Natural killer cell treated with Interleukin-12 subunit alpha and Interleukin-12 subunit beta and Interleukin-15 and Interleukin-18, amount 100 ng/mL, for 72 hours (primary cell): ENCODE results near the gene PTPN13. TPM values are rescaled to one million over a fixed set of nuclear protein-coding genes. Genes with fewer than 3 reads are reported as not detected.

Source experiments
- ATAC-seq, 2 donors: fragments of 150-1000 bp; cut with Tn5 transposase in 1 of 2; sonication (Bioruptor Pico), chemical (Tn5 transposase) in 1 of 2; 2 replicates each; pipeline ENCODE4 v1.10.0; 2021
- DNase-seq: peaks from one replicate; pipeline ENCODE4 v3.0.0; 2022; ENCODE audit warnings: low spot score
- H3K27ac Mint-ChIP-seq, 2 donors: 1 replicate in 1 of 2; 2 replicates in 1 of 2; pipeline ENCODE4 v1.8.0; 2022; ENCODE audit warnings: mixed read lengths in 2 of 2, mild to moderate bottlenecking in 1 of 2, moderate library complexity in 1 of 2
- H3K27me3 Mint-ChIP-seq, 2 donors: 1 replicate in 1 of 2; 2 replicates in 1 of 2; pipeline ENCODE4 v1.8.0; 2022; ENCODE audit warnings: mixed read lengths in 2 of 2
- H3K36me3 Mint-ChIP-seq: one replicate; pipeline ENCODE4 v1.8.0; 2022; ENCODE audit warnings: mixed read lengths
- H3K4me1 Mint-ChIP-seq, 2 donors: 1 replicate in 1 of 2; 2 replicates in 1 of 2; pipeline ENCODE4 v1.8.0; 2022; ENCODE audit warnings: low read depth in 2 of 2, mixed read lengths in 2 of 2, mild to moderate bottlenecking in 1 of 2
- H3K4me3 Mint-ChIP-seq: one replicate; pipeline ENCODE4 v1.8.0; 2022; ENCODE audit warnings: mixed read lengths
- H3K9me3 Mint-ChIP-seq: 2 replicates; pipeline ENCODE4 v1.8.0; 2022; ENCODE audit warnings: mixed read lengths
- total RNA-seq, 2 donors: library from RNA; stranded (reverse); gene quantifications; one replicate each; pipeline ENCODE4 v1.2.3, GENCODE V29; 2022

PTPN13 gene
- total RNA-seq, 2 donors from 2014 or later: 1.5 to 2.1 TPM

- H3K9me3 Mint-ChIP-seq: peaks cover 6% of the 10 kb centered on the region
- no peaks in the 10 kb centered on the region for H3K4me1 Mint-ChIP-seq
- DNase-seq: no peak
- H3K27ac Mint-ChIP-seq: no peak overlapping the region
- H3K36me3 Mint-ChIP-seq: no peaks in the 10 kb centered on the region
- no peaks in the 10 kb centered on the region for H3K27me3 Mint-ChIP-seq
- no peak for ATAC-seq
- H3K4me3 Mint-ChIP-seq: no peak overlapping the region
Measured at GRCh38 chr4:86816501-86817273, 222.6 kb downstream of the PTPN13 start.

GRCh38 chr4:86818211-86818610, 224.1 kb downstream of the PTPN13 start:
- Mint-ChIP-seq H3K27ac (no peak overlapping the region), H3K4me3 (no peak overlapping the region), H3K36me3 (no peaks in the 10 kb centered on the region), H3K27me3 (no peaks in the 10 kb centered on the region), H3K9me3 (peaks cover 6% of the 10 kb centered on the region), H3K4me1 (no peaks in the 10 kb centered on the region)
- ATAC-seq: no peak
- no peak for DNase-seq

- no peak for DNase-seq
- Mint-ChIP-seq H3K27me3 (no peaks in the 10 kb centered on the region), H3K36me3 (no peaks in the 10 kb centered on the region), H3K9me3 (peaks cover 6% of the 10 kb centered on the region), H3K4me3 (no peak overlapping the region), H3K4me1 (no peaks in the 10 kb centered on the region), H3K27ac (no peak overlapping the region)
- ATAC-seq: no peak
Measured at GRCh38 chr4:86818841-86819240, 224.7 kb downstream of the PTPN13 start.

DNA sequence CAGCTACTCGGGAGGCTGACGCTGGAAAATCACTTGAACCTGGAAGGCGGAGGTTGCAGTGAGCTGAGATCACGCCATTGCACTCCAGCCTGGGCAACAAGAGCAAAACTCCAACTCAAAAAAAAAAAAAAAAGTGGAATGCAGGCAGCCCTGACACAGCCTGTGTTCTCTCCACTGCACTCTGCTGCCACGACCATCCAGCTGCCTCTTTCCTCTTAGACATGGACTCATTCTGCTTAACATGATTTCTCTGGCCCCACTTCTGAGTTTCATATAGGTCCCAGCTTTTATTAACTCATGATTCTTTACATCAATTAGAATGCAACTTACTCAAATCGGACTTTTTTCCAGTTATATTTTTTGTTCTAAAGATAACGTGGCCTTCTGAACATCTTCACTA, 225.4 kb downstream of the PTPN13 start:
- H3K27me3 Mint-ChIP-seq: no peaks in the 10 kb centered on the region
- no peaks in the 10 kb centered on the region for H3K36me3 Mint-ChIP-seq
- ATAC-seq (no peak), DNase-seq (no peak)
- no peak overlapping the region for H3K27ac Mint-ChIP-seq
- H3K4me3 Mint-ChIP-seq: no peak overlapping the region
- H3K4me1 Mint-ChIP-seq: no peaks in the 10 kb centered on the region
- peaks cover 6% of the 10 kb centered on the region for H3K9me3 Mint-ChIP-seq

DNA sequence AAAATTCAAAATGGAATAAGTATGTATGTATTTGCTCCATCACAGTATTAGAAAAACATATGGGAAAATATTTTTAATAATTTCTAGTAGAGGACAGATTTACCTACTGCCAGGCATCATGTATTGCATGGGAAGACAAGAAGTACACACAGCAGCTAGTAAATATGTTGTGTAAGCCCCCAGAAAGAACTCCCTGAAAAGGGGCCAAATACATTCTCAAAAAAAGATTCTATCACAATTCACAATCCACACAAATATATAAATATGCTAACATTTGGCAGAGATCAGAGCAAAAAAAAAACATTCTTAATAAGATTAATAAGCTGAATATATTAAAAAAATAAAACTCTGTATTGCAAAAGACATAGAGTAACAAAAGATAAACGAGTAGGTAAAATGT, 227.0 kb downstream of the PTPN13 start:
- Mint-ChIP-seq H3K9me3 (peaks cover 6% of the 10 kb centered on the region), H3K27me3 (no peaks in the 10 kb centered on the region), H3K36me3 (no peaks in the 10 kb centered on the region), H3K4me1 (no peaks in the 10 kb centered on the region), H3K4me3 (no peak overlapping the region), H3K27ac (no peak overlapping the region)
- no peak for ATAC-seq
- no peak for DNase-seq

DNA sequence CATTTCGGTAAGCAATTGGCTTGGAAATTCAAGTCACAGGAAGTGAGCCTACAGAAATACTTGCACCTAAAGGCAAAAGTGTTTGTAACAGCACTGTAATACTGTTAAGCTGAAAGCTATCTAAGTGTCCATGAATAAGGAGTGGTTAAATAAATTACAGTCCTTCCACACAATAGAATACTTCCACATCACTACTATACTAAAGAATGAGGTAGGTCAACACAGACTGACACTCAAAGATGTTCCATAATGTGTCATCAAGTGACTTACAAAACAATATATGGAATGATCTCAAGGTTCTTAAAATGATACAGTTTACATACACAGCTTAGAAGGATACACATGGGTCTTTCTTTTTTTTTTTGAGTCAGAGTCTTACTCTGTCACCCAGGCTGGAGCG, 228.0 kb downstream of the PTPN13 start:
- H3K4me1 Mint-ChIP-seq: no peaks in the 10 kb centered on the region
- DNase-seq (no peak), ATAC-seq (no peak)
- no peaks in the 10 kb centered on the region for H3K27me3 Mint-ChIP-seq
- peaks cover 5% of the 10 kb centered on the region for H3K9me3 Mint-ChIP-seq
- no peak overlapping the region for H3K27ac Mint-ChIP-seq
- no peaks in the 10 kb centered on the region for H3K36me3 Mint-ChIP-seq
- no peak overlapping the region for H3K4me3 Mint-ChIP-seq

DNA sequence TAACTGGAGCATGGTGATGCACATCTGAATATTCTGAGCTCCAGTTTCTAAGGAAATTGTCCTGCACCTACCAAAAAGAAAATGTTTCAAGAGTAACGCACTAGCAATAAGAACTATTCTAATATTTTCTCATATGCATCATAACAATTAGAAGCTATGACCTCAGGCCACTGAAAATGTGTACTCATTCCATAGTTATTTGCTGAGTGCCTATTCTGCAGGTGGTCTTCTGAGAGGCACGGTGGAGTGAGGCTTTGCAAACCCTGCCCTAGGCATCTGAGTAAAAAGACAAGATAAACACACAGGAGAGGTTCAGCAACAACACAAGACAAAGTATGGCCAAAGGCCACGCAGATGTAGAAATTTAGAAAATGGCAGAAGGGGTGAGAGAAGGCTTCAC, 231.4 kb downstream of the PTPN13 start:
- ATAC-seq: no peak
- Mint-ChIP-seq H3K4me1 (no peaks in the 10 kb centered on the region), H3K4me3 (no peak overlapping the region), H3K9me3 (peaks cover 2% of the 10 kb centered on the region), H3K27ac (no peak overlapping the region), H3K27me3 (no peaks in the 10 kb centered on the region), H3K36me3 (no peaks in the 10 kb centered on the region)
- DNase-seq: no peak

GRCh38 chr4:86831262-86832130, 237.4 kb downstream of the PTPN13 start:
- Mint-ChIP-seq H3K36me3 (no peaks in the 10 kb centered on the region), H3K27me3 (peaks cover 0 to 3% of the 10 kb centered on the region in 2 donors)
- DNase-seq: no peak

DNA sequence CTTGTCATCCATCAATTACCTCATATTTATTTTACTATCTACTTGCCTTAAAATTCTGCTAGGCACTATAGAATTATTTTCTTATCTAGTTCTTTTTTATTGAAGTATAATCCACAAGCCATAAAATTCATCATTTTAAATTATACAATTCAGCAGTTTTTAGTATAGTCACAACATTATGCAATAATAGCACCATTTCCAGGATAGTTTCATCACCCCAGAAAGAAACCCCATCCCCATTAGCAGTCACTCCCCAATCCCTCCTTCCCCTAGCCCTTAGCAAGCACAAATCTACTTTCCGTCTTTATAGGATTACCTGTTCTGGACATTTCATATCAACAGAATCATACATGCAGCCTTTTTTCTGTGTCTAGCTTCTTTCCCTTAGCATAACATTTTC, 239.5 kb downstream of the PTPN13 start:
- DNase-seq (no peak), ATAC-seq (no peak)
- H3K4me3 Mint-ChIP-seq: no peak overlapping the region
- H3K9me3 Mint-ChIP-seq: no peaks in the 10 kb centered on the region
- H3K4me1 Mint-ChIP-seq: no peaks in the 10 kb centered on the region
- H3K27ac Mint-ChIP-seq: no peak overlapping the region
- peaks cover 0 to 3% of the 10 kb centered on the region in 2 donors for H3K27me3 Mint-ChIP-seq
- H3K36me3 Mint-ChIP-seq: no peaks in the 10 kb centered on the region

More at GRCh38 chr4:86831262-86832130, 237.4 kb downstream of the PTPN13 start:
- ATAC-seq: no peak
- no peak overlapping the region for H3K4me3 Mint-ChIP-seq
- H3K4me1 Mint-ChIP-seq: no peaks in the 10 kb centered on the region
- no peak overlapping the region for H3K27ac Mint-ChIP-seq
- H3K9me3 Mint-ChIP-seq: no peaks in the 10 kb centered on the region

GRCh38 chr4:86834901-86835300, 240.8 kb downstream of the PTPN13 start:
- H3K4me1 Mint-ChIP-seq: no peaks in the 10 kb centered on the region

DNA sequence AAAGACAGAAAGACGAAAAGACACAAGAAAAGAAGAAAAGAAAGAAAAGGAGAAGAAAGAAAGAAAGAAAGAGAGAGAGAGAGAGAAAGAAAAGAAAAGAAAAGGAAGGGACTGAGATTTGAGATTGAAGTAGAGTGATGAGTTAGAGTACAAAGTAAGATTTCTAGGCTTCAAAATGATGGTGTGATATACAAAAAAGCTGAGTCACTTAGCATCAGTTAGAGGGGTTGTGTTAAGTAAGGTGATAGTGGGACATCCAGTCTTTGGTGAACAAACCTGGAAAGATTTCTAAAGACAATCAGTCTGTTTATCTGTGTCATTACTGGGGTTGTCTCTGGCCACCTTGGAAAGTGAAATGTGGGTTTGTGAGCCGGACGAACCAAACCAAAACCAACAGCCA, 241.6 kb downstream of the PTPN13 start:
- no peaks in the 10 kb centered on the region for H3K9me3 Mint-ChIP-seq
- peaks cover 0 to 5% of the 10 kb centered on the region in 2 donors for H3K27me3 Mint-ChIP-seq
- ATAC-seq: no peak

More at GRCh38 chr4:86834901-86835300, 240.8 kb downstream of the PTPN13 start:
- Mint-ChIP-seq H3K4me3 (no peak overlapping the region), H3K9me3 (no peaks in the 10 kb centered on the region), H3K36me3 (no peaks in the 10 kb centered on the region), H3K27me3 (peaks cover 0 to 3% of the 10 kb centered on the region in 2 donors), H3K27ac (no peak overlapping the region)
- DNase-seq: no peak
- ATAC-seq: no peak

DNA sequence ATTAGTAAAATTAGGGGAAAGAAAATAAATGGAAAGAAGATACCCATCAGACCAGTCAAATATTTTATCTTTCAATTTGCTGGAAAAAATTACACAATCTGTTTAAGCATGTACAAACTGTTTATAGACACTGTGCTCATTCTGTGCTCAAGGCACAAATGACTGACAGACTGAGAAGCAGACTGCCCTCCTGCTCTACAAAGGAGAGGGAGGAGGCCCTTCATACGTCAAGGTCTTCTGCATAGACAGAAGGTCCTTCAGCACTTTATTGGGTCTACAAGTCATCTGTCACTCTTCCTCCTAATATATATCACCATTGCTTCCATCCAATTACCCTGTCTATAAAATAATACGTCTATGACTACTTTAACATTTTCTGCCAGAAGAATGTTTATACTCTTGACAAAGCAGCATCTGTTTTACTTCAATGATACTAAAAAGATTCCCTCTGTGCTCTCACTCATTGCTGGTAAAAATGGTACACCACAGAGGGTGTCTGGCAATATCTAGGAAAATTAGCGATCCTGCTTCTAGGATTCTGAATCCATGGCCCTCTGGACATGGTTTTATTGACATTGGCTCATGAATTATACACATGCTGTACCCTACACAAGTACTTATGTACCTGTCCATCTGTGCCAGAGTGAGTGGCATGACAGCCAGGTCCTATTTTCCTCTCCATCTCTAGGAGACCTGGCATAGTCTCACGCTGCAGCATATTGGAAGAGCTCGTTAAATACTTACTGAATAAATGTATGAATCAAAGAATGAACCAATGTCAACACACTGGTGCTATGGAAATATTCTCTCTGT, 243.8 kb downstream of the PTPN13 start:
- H3K4me3 Mint-ChIP-seq: no peak overlapping the region
- H3K36me3 Mint-ChIP-seq: no peaks in the 10 kb centered on the region
- ATAC-seq (no peak), DNase-seq (no peak)
- H3K9me3 Mint-ChIP-seq: no peaks in the 10 kb centered on the region
- no peaks in the 10 kb centered on the region for H3K4me1 Mint-ChIP-seq
- H3K27ac Mint-ChIP-seq: no peak overlapping the region
- H3K27me3 Mint-ChIP-seq: peaks cover 0 to 5% of the 10 kb centered on the region in 2 donors

More for the DNA sequence above, 241.6 kb downstream of the PTPN13 start:
- H3K4me3 Mint-ChIP-seq: no peak overlapping the region
- H3K36me3 Mint-ChIP-seq: no peaks in the 10 kb centered on the region
- no peak overlapping the region for H3K27ac Mint-ChIP-seq
- DNase-seq: no peak
- no peaks in the 10 kb centered on the region for H3K4me1 Mint-ChIP-seq

DNA sequence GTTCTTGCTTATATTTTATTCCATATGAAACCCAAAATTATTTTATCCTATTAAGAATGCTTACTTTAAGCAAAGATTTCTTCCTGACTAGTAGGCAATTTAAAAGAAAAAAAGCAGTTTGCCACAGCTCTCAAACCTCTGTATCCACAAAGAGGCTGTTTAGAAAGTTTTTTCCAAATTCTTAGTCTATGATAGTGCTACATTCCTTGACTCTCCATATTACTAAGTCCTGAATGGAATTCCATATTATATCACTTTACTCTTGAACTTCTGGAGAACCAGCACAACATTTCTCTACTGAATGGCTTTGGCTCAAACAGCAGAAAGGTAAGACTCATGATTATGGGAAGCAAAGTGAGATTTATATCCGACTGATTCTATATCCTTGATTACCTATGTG, 246.7 kb downstream of the PTPN13 start:
- DNase-seq (no peak), ATAC-seq (no peak)
- Mint-ChIP-seq H3K27me3 (peaks cover 0 to 2% of the 10 kb centered on the region in 2 donors), H3K27ac (no peak overlapping the region), H3K4me3 (no peak overlapping the region), H3K9me3 (no peaks in the 10 kb centered on the region), H3K4me1 (no peaks in the 10 kb centered on the region), H3K36me3 (no peaks in the 10 kb centered on the region)
